A549 (cell line): ENCODE results near the gene CASTOR2.
"Not testable (repeated sequence)": the region's sequence is repeated elsewhere in the genome, so short reads cannot be mapped to it uniquely, and the experiment has no call there.

Experiments
- BHLHE40 ChIP-seq: IDR thresholded peaks from 2 replicates; pipeline ENCODE4 v1.6.1; 2012; ENCODE audit warnings: low read depth, low read length, inconsistent platforms
- CHD4 ChIP-seq: fragments of 200-600 bp; sonication (generic); IDR thresholded peaks from 2 replicates; pipeline ENCODE4 v1.6.1; 2016; ENCODE audit warnings: antibody characterized with exemption, mild to moderate bottlenecking, borderline replicate concordance
- EP300 ChIP-seq, 2 experiments: fragments of >200 bp; sonication (Bioruptor Twin); formaldehyde crosslinking; IDR thresholded peaks; 2 replicates in 1 of 2; 3 replicates in 1 of 2; pipeline ENCODE4 v1.6.1; 2016 to 2017
- HOXA7 ChIP-seq: fragments of 250-450 bp; sonication (Bioruptor Pico); IDR thresholded peaks from 2 replicates; pipeline ENCODE4 v1.5.0; 2020; ENCODE audit warnings: mild to moderate bottlenecking, moderate library complexity
- JUNB ChIP-seq: fragments of >200 bp; sonication (Bioruptor Twin); formaldehyde crosslinking; IDR thresholded peaks from 2 replicates; pipeline ENCODE4 v1.6.1; 2016
- POLR2AphosphoS2 ChIP-seq: conservative IDR thresholded peaks from 2 replicates; pipeline ENCODE4 v1.6.1; 2012; ENCODE audit warnings: low read length, improper control_type of control experiment, inconsistent platforms
- RCOR1 ChIP-seq: fragments of 150-350 bp; IDR thresholded peaks from 2 replicates; pipeline ENCODE4 v1.6.1; 2014; ENCODE audit warnings: antibody characterized with exemption, low read length, low read depth
- TF ChIP-seq, protein P1 (sequence below): fragments of >200 bp; sonication (Bioruptor Twin); formaldehyde crosslinking; IDR thresholded peaks from 3 replicates; pipeline ENCODE4 v1.5.1; 2016
- TF ChIP-seq, protein P2 (sequence below): fragments of 150-350 bp; IDR thresholded peaks from 2 replicates; pipeline ENCODE4 v1.6.1; 2014; ENCODE audit warnings: low read depth, mild to moderate bottlenecking, low read length

DNA sequence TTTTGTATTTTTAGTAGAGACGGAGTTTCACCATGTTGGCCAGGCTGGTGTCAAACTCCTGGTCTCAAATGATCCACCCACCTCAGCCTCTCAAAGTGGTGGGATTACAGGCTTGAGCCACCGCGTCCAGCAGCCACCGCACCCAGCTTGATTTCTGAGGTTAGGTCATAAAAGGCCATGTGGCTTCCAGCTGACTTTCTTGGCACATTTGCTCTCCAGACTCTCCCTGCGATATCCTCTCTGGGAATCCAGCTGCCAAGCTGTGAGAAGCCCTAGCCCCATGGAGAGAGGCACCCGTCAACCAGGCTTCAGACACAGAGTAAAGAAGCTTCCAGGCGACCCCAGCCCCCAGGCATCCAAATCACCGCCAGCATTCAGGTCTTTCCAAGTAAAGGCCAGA, 10.7 kb upstream of the CASTOR2 start:
- not testable (repeated sequence) for TF ChIP-seq BHLHE40; POLR2AphosphoS2; EP300 (IDR thresholded peaks at IDR 0.05); JUNB; HOXA7 (CRISPR knock-in tag); CHD4; RCOR1
- TF ChIP-seq, protein P1, sequence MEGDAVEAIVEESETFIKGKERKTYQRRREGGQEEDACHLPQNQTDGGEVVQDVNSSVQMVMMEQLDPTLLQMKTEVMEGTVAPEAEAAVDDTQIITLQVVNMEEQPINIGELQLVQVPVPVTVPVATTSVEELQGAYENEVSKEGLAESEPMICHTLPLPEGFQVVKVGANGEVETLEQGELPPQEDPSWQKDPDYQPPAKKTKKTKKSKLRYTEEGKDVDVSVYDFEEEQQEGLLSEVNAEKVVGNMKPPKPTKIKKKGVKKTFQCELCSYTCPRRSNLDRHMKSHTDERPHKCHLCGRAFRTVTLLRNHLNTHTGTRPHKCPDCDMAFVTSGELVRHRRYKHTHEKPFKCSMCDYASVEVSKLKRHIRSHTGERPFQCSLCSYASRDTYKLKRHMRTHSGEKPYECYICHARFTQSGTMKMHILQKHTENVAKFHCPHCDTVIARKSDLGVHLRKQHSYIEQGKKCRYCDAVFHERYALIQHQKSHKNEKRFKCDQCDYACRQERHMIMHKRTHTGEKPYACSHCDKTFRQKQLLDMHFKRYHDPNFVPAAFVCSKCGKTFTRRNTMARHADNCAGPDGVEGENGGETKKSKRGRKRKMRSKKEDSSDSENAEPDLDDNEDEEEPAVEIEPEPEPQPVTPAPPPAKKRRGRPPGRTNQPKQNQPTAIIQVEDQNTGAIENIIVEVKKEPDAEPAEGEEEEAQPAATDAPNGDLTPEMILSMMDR: not testable (repeated sequence)
- TF ChIP-seq, protein P2, sequence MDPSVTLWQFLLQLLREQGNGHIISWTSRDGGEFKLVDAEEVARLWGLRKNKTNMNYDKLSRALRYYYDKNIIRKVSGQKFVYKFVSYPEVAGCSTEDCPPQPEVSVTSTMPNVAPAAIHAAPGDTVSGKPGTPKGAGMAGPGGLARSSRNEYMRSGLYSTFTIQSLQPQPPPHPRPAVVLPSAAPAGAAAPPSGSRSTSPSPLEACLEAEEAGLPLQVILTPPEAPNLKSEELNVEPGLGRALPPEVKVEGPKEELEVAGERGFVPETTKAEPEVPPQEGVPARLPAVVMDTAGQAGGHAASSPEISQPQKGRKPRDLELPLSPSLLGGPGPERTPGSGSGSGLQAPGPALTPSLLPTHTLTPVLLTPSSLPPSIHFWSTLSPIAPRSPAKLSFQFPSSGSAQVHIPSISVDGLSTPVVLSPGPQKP: not testable (repeated sequence)
